Testis (tissue), 2 donors: ENCODE results near the gene SLFNL1.

Experiments used
- POLR2A ChIP-seq: fragments of 450-650 bp; IDR thresholded peaks from one replicate; pipeline ENCODE4 v1.6.1; 2017; ENCODE audit warnings: antibody characterized with exemption, mild to moderate bottlenecking, moderate library complexity
- TF ChIP-seq, protein P1 (sequence below), 3 experiments: fragments of 450-650 bp in 2 of 3; fragments of 200-600 bp in 1 of 3; sonication (generic) in 1 of 3; IDR thresholded peaks; one replicate each; pipeline ENCODE4 v1.5.1; 2016 to 2019; ENCODE audit warnings: antibody characterized with exemption in 3 of 3, mild to moderate bottlenecking in 2 of 3, moderate library complexity in 1 of 3

DNA sequence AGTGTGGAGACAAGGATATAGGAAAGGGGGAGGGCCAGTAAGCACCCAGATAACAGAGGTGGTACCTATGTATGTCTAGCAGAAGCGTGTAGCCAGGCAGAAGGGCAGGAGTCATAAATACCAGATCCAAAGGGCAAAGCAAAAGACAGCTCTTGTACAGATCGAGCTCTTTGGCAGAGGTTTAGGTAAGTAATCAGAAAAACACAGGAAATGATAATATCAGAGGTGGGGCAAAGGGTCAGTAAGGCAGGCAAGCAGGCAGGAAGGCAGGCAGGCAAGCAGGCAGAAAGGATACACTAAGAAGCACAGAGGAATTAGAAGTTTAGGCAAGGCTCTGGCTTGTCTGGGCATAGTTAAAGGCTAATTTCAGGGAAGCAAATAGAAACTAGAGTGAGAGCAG is 22.7 kb upstream of the SLFNL1 start:
- TF ChIP-seq, protein P1, sequence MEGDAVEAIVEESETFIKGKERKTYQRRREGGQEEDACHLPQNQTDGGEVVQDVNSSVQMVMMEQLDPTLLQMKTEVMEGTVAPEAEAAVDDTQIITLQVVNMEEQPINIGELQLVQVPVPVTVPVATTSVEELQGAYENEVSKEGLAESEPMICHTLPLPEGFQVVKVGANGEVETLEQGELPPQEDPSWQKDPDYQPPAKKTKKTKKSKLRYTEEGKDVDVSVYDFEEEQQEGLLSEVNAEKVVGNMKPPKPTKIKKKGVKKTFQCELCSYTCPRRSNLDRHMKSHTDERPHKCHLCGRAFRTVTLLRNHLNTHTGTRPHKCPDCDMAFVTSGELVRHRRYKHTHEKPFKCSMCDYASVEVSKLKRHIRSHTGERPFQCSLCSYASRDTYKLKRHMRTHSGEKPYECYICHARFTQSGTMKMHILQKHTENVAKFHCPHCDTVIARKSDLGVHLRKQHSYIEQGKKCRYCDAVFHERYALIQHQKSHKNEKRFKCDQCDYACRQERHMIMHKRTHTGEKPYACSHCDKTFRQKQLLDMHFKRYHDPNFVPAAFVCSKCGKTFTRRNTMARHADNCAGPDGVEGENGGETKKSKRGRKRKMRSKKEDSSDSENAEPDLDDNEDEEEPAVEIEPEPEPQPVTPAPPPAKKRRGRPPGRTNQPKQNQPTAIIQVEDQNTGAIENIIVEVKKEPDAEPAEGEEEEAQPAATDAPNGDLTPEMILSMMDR (IDR thresholded peaks at IDR 0.05): no peak
- no peak for TF ChIP-seq POLR2A
